ENCODE results near the gene BMF.

DNA sequence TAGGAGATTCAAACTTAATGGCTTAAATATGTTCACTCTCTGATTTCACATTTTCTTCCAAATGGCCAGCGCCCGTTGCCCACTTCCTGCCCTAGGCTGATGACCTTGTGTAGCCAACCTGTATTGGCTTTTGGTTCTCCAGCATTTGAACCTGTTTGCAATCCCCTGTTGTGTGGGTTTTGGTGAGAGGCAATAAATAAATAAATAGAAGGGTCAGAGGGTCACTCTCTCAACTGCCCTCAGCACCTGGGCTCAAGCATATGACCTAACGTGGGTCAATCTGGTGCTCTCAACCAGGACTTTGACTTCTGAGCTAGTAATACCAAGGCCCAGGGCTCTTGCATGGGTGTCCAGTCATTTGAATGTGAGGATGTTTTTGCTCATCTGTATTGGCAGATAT lies 67.9 kb downstream of the BMF start:
- TF ChIP-seq, protein P1, sequence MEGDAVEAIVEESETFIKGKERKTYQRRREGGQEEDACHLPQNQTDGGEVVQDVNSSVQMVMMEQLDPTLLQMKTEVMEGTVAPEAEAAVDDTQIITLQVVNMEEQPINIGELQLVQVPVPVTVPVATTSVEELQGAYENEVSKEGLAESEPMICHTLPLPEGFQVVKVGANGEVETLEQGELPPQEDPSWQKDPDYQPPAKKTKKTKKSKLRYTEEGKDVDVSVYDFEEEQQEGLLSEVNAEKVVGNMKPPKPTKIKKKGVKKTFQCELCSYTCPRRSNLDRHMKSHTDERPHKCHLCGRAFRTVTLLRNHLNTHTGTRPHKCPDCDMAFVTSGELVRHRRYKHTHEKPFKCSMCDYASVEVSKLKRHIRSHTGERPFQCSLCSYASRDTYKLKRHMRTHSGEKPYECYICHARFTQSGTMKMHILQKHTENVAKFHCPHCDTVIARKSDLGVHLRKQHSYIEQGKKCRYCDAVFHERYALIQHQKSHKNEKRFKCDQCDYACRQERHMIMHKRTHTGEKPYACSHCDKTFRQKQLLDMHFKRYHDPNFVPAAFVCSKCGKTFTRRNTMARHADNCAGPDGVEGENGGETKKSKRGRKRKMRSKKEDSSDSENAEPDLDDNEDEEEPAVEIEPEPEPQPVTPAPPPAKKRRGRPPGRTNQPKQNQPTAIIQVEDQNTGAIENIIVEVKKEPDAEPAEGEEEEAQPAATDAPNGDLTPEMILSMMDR (IDR thresholded peaks at IDR 0.05) = no peak
- TF ChIP-seq POLR2AphosphoS5 (IDR thresholded peaks at IDR 0.05) (no peak), POLR2A (IDR thresholded peaks at IDR 0.05) (no peak)

All from transverse colon (tissue), 4 donors.